Inferior parietal cortex (tissue), 1 donor: Measurements from ENCODE around the gene CCDC27.
"Not testable (repeated sequence)": the region's sequence is repeated elsewhere in the genome, so short reads cannot be mapped to it uniquely, and the experiment has no call there.

ENCODE experiments used
- DNase-seq: peaks from one replicate; pipeline ENCODE4 v3.0.0-alpha.2; 2016; ENCODE audit errors: extremely low spot score

Gene CCDC27

GRCh38 chr1:3735688-3736087, 16.6 kb upstream of the CCDC27 start:
- DNase-seq: no peak

- no peak for DNase-seq
Measured at GRCh38 chr1:3736131-3736561, 16.1 kb upstream of the CCDC27 start.

GRCh38 chr1:3736708-3737107, 15.5 kb upstream of the CCDC27 start:
- DNase-seq: no peak

GRCh38 chr1:3738943-3739342, 13.3 kb upstream of the CCDC27 start:
- no peak for DNase-seq

GRCh38 chr1:3740042-3740441, 12.2 kb upstream of the CCDC27 start:
- no peak for DNase-seq

- no peak for DNase-seq
Measured at GRCh38 chr1:3740752-3741151, 11.5 kb upstream of the CCDC27 start.

GRCh38 chr1:3741566-3742438, 10.4 kb upstream of the CCDC27 start:
- DNase-seq: no peak

GRCh38 chr1:3742439-3743298, 9.6 kb upstream of the CCDC27 start:
- no peak for DNase-seq

GRCh38 chr1:3743421-3743820, 8.8 kb upstream of the CCDC27 start:
- no peak for DNase-seq

- DNase-seq: no peak
Measured at GRCh38 chr1:3743826-3744225, 8.4 kb upstream of the CCDC27 start.

- no peak for DNase-seq
Measured at GRCh38 chr1:3744646-3745045, 7.6 kb upstream of the CCDC27 start.

- DNase-seq: no peak
Measured at GRCh38 chr1:3745071-3745470, 7.2 kb upstream of the CCDC27 start.

- DNase-seq: peak; percentile 26
Measured at GRCh38 chr1:3745590-3746381, 6.5 kb upstream of the CCDC27 start.

- DNase-seq: no peak
Measured at GRCh38 chr1:3746389-3746829, 5.8 kb upstream of the CCDC27 start.

GRCh38 chr1:3746830-3747521, 5.3 kb upstream of the CCDC27 start:
- peak; percentile 80 for DNase-seq

GRCh38 chr1:3747522-3747848, 4.8 kb upstream of the CCDC27 start:
- no peak for DNase-seq

GRCh38 chr1:3747903-3748302, 4.3 kb upstream of the CCDC27 start:
- no peak for DNase-seq

- not testable (repeated sequence) for DNase-seq
Measured at GRCh38 chr1:3748316-3748900, 3.8 kb upstream of the CCDC27 start.

GRCh38 chr1:3749512-3749911, 2.7 kb upstream of the CCDC27 start:
- no peak for DNase-seq

GRCh38 chr1:3750741-3751140, 1.5 kb upstream of the CCDC27 start:
- DNase-seq: no peak
